HG03432 (cell line): ENCODE data around the gene LGALS16.
"Not testable (repeated sequence)": the region's sequence is repeated elsewhere in the genome, so short reads cannot be mapped to it uniquely, and the experiment has no call there.

Source experiments
- ATAC-seq: cut with Tn5 transposase; IDR thresholded peaks from one replicate; pipeline ENCODE4 v1.9.1; 2021; ENCODE audit warnings: mild to moderate bottlenecking, moderate library complexity; ENCODE audit not compliant: unreplicated experiment

The LGALS16 gene

DNA sequence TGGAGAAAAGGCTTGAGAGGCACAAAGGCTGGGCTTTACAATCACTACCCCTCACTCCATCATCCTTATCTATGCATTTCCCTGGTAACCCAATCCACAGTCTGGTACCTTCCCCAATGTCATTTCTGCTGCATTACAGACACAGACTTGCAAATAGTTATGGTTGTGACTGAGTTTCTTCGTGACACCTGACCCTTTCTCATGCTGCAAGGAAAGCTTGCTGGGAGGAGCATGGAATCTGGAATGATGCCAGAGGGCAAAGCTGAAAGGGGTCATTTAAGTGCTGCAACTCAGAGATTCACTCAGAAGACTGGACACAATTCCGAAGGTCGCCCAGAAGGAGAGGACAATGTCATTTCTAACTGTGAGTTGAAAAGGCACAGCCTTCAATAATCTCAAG is at the start of gene LGALS16:
LGALS16 (plus strand) TSS at position 301 of the 400 bp plus-strand sequence; CDS start at position 350, 49 bp downstream.
- no peak for ATAC-seq

- no peak for ATAC-seq
Observed at GRCh38 chr19:39607021-39607420, 48.7 kb upstream of the LGALS16 start.

GRCh38 chr19:39607561-39607960 is 48.2 kb upstream of the LGALS16 start:
- no peak for ATAC-seq

DNA sequence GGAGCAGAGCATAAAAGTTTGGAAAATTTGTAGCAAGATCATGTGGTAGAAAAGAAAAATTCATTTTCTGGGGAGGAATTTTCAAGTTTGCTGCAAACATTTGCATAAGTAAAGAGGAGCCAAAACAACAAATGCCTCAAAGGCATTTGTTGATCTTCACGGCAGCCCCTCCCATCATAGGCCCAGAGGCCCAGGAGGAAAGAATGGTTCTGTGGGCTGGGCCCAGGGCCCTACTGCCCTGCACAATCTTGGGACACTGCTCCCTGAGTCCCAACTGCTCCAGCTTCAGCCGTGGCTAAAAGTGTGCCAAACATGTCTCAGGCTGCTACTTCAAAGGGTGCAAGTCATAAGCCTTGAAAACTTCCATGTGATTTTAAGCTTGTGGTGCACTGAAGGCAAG is 42.1 kb upstream of the LGALS16 start:
- no peak for ATAC-seq

GRCh38 chr19:39617745-39618144 is 38.0 kb upstream of the LGALS16 start:
- no peak for ATAC-seq

DNA sequence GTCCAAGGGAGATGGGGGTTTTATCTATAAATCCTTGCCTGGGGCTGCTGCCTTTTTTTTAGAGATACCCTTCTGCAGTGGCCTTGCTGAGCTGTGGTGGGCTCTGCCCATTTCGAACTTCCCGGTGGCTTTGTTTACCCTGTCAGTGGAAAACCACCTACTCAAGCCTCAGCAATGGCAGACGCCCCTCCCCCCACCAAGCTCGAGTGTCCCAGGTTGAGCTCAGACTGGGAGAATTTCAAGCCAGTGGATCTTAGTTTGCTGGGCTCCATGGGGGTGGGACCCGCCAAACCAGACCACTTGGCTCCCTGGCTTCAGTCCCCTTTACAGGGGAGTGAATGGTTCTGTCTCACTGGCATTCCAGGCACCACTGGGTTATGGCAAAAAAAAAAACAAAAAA is 31.8 kb upstream of the LGALS16 start:
- no peak for ATAC-seq

DNA sequence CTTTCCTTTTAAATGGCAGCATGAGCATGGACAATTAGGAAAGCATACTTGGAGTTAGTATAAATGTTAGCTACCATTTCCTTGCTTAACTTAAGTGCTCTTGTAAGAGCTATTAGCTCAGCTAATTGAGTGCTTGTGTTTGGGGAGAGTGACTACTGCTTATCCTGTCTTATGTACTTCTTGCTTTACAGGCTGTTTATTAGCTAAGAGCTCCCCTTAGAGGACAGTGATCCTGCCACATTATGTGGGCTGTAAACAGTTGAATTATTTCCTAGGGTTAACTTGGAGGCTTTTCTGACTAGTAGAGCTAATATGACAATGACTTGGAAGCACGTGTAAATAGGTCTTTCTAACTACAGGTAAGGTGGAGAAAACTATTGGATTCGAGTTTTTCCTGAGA is 28.1 kb upstream of the LGALS16 start:
- not testable (repeated sequence) for ATAC-seq

- ATAC-seq: no peak
Observed at GRCh38 chr19:39631178-39631577, 24.5 kb upstream of the LGALS16 start.

DNA sequence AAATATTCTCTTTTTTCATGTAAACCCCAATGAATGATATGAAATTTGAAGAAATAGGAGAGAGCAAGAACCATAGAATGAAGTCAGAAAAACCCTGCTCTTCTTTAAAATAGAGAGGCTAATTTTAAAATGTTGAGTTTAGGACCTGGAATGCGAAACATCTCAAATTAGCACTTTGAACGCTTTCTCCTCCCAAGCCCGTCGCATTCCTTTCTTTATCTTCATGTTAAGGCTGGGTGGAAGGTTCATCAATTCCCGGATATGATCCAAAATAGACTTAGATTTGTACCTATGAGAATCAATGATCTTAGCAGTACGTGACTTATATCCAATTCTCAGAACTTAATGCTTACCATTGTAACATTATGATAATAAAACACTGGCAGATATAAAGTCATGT is 24.1 kb upstream of the LGALS16 start:
- no peak for ATAC-seq

- no peak for ATAC-seq
Observed at GRCh38 chr19:39637891-39638290, 17.8 kb upstream of the LGALS16 start.

DNA sequence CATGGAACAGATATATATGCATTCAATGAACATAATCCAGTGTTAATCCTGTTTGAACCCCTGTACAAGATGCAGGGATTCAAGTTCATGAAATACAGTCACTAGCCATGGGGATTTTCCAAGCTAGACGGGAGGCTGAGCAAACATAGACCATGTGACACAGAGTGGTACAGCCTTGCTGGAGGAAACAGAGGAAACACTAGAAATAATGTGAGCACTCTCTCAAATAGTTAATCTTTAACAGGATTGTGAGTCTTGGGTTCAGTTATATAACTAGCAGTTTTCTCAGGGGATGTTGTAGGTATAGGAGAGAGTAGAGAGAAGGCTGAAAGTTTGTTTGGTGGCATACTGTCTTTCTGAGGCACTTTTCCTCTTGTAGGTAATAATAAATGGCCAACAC is 13.9 kb upstream of the LGALS16 start:
- ATAC-seq: no peak

- ATAC-seq: no peak
Observed at GRCh38 chr19:39643591-39643990, 12.1 kb upstream of the LGALS16 start.

DNA sequence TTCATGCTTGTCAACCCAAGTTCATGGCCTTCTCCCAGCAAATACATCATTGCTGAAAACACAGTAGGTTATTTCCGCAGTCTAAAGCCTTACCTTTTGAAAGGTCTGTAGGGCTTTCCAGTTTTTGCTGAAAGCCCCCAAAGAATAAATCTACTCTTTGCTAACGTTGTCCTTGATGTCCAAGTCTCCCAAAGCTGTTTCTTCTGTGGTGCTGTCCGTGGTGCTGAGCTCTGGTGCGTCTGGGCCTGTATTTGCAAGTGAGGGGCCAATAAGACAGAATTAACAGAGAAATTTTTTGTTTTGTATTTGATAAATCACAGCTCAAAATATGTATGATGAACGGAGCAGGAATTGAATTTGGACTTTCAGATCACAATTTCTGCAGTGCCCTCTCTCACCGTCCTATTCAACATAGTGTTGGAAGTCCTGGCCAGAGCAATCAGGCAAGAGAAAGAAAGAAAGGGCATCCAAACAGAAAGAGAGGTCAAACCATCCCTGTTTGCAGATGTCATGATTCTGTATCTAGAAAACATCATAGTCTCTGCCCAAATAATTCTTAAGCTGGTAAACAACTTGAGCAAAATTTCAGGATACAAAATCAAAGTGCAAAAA is 9.8 kb upstream of the LGALS16 start:
- ATAC-seq: no peak

DNA sequence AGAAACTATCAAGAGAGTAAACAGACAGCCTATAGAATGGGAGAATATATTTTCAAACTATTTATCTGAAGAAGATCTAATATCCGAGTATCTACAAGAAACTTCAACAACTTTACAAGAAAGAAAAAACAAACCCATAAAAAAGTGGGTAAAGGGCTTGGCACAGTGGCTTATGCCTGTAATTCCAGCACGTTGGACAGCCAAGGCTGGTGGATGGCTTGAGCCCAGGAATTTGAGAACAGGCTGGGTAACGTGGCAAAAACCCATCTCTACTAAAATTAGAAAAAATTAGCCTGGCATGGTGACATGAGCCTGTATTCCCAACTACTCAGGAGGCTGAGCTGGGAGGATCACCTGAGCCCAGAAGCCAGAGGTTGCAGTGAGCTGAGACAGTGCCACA is 7.8 kb upstream of the LGALS16 start:
- no peak for ATAC-seq

GRCh38 chr19:39659791-39660190 is 4.1 kb downstream of the LGALS16 start:
- ATAC-seq: no peak

DNA sequence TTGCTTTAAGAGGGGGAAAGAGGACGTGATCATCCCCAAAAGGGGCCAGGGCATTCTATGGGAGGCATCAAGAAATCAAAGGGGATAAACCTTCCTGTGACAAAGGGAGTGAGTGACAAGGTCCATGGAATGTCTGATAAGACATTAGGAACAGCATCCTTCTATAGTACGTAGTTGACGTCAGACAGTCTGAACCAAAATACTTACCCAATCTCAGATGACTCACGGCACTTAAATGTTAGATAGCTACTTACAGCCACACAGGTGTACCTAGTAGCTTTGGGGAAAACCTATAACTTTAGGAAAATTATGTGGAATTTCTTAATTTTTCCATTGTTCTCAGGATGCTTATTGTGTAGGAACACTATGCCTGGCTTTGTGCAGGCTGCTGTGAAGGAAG is 4.9 kb downstream of the LGALS16 start:
- no peak for ATAC-seq

GRCh38 chr19:39661565-39661964 is 5.9 kb downstream of the LGALS16 start:
- ATAC-seq: no peak

DNA sequence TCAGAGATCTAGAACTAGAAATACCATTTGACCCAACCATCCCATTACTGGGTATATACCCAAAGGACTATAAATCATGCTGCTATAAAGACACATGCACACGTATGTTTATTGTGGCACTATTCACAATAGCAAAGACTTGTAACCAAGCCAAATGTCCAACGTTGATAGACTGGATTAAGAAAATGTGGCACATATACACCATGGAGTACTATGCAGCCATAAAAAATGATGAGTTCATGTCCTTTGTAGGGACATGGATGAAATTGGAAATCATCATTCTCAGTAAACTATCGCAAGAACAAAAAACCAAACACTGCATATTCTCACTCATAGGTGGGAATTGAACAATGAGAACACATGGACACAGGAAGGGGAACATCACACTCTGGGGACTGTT is 14.1 kb downstream of the LGALS16 start:
- ATAC-seq: not testable (repeated sequence)

- ATAC-seq: no peak
Observed at GRCh38 chr19:39670998-39671397, 15.3 kb downstream of the LGALS16 start.

- ATAC-seq: no peak
Observed at GRCh38 chr19:39671739-39672363, 16.1 kb downstream of the LGALS16 start.

DNA sequence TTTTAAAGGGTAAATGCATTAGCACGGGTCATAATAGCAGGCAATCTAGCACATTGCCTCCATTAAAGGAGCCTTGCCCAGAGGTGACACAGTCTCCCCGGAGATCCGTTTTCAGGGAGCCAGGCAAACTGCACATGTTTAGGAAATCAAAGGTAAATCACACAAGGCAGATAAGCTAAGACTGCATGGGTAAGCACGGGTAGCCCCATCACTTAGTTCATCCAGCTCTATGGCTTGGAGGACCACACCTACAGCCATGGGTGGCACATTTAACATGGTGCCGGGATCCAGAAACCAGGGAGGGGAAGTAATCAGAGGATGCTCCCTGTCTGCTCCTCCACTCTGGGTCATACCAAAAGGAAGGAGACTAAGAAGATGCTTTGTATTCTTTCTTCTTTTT is 16.8 kb downstream of the LGALS16 start:
- ATAC-seq: no peak

- ATAC-seq: not testable (repeated sequence)
Observed at GRCh38 chr19:39673862-39674261, 18.1 kb downstream of the LGALS16 start.

GRCh38 chr19:39676004-39676403 is 20.3 kb downstream of the LGALS16 start:
- no peak for ATAC-seq
